ENCODE data around the gene TBX1. TPM values are rescaled to one million over a fixed set of nuclear protein-coding genes. Genes with fewer than 3 reads are reported as not detected.

Gene TBX1
- 1 to 10 TPM in 1 of 4 donors, under 1 TPM in 1, not detected in 2; 0.65 to 2.7 TPM for total RNA-seq

DNA sequence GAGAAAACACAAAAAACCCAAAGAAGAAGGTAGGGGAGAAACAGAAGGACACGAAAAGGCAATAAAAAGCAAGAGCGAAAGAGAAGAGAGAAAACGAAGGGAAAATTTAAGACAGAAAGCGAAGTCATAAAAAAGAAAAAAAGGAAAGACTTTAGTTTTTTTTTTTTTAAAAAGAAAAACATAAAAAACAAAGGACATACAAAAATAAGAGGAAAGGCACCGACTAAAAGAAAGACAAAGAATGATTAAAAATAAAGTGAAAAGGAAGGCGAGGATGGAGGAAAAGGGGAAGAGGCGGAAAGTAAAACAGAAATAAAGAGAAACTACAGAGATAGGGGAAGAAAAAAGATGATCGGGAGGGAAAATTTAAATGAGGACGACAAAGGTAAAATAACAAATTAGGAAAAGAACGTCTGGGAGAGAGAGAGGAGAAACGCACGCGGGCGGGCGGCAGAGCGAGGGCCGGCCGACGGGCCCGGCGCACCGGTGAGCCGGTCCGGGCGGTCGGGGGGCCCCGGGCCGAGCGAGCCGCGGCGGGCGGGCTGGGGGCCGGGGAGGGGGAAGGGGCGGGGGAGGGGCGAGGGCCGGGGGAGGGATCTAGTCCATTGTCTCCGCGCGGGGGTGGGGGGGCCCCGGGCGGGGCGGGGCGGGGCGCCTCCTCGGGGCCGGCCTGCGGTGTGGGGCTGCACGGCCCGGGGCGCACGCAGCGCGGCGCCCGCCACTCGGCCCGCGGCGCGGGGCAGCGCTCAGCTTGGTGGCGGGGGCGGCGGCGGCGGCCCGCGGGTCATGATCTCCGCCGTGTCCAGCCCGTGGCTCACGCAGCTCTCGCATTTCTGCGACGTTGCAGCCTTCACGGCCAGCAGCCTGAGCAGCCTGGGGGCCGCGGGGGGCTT is at the start of gene TBX1:
Gene TBX1, plus strand, starts transcription at position 721 of the 893 bp plus-strand sequence. Its CDS starts 66 bp downstream, at position 787.
- DNase-seq (ENCODE audit: low spot score) (no peak), ATAC-seq (ENCODE audit: low FRiP score) (no peak)
- TF ChIP-seq, protein P1, sequence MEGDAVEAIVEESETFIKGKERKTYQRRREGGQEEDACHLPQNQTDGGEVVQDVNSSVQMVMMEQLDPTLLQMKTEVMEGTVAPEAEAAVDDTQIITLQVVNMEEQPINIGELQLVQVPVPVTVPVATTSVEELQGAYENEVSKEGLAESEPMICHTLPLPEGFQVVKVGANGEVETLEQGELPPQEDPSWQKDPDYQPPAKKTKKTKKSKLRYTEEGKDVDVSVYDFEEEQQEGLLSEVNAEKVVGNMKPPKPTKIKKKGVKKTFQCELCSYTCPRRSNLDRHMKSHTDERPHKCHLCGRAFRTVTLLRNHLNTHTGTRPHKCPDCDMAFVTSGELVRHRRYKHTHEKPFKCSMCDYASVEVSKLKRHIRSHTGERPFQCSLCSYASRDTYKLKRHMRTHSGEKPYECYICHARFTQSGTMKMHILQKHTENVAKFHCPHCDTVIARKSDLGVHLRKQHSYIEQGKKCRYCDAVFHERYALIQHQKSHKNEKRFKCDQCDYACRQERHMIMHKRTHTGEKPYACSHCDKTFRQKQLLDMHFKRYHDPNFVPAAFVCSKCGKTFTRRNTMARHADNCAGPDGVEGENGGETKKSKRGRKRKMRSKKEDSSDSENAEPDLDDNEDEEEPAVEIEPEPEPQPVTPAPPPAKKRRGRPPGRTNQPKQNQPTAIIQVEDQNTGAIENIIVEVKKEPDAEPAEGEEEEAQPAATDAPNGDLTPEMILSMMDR (IDR thresholded peaks at IDR 0.05) = no peak

DNA sequence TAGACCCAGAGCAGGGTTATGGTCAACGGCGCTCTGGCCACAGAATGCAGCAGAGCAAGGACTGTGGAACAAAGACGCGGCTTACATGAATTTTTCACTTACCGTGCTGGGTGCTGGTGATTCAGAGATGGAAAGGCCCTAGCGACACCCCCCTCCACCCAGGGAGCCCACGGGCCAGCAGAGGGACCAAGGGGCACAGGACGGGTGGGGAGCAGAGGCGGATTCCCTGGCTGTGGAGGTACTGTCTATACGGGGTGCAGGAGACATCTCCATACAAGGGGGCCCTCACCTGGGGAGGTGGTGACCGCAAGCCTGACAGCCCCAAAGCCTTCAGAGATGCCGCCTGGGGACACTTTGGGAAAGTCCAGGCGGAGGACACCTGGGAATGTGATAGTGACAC is 47.3 kb upstream of the TBX1 start:
- ATAC-seq (ENCODE audit: low FRiP score) (no peak), DNase-seq (ENCODE audit: low spot score) (no peak)
- TF ChIP-seq, protein P1 (IDR thresholded peaks at IDR 0.05) = no peak

GRCh38 chr22:19713650-19714311 is 46.8 kb upstream of the TBX1 start:
- no peak for DNase-seq (ENCODE audit: low spot score)
- peak; percentile 19 for ATAC-seq (ENCODE audit: low FRiP score)
- TF ChIP-seq, protein P1 (IDR thresholded peaks at IDR 0.05) = no peak

DNA sequence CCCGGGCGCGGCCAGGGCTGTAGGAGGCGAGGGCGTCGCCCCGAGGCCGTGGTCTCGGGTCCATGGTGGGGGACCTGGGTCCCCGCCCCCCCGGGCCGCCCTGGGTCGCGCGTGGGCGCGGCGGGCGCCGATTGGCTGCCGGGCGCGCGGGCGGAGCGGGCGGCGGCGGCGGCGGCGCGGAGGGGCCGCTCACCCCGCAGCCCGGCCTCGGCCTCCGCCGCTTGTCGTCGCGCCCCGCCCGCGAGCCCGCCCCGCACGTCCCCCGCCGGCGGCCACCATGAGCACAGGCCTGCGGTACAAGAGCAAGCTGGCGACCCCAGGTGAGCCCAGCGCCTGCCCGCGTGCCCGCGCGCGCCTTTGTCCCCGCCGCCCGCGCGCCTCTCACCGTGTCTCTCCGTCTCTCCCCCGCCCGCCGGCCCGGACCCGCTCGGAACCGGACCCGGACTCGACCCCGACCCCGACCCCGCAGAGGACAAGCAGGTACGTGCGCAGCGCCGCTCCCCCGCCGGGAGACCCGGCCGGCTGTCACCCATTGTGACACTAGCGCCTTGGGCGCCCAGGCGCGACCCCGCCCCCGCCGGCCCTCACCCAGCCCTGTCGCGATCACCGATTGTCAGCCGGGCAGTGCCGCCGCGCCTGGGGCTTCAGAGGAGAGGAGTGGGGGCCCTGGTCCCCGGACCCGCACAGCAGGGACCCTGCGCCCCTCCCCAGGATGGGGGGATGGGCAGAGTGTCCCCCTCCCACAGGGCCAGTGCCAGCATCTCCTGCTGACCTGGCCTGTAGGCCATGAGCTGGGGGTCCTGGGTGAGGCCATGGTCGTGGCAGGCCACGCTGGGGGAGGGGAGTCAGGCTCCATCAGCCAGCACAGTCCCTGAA is 46.0 kb upstream of the TBX1 start, which contains the start of gene SEPTIN5:
Gene SEPTIN5, plus strand, starts transcription at position 192 of the 876 bp plus-strand sequence. Its CDS starts 86 bp downstream, at position 278.
- DNase-seq (ENCODE audit: low spot score) (no peak), ATAC-seq (ENCODE audit: low FRiP score) (no peak)
- TF ChIP-seq, protein P1 (IDR thresholded peaks at IDR 0.05) = no peak

DNA sequence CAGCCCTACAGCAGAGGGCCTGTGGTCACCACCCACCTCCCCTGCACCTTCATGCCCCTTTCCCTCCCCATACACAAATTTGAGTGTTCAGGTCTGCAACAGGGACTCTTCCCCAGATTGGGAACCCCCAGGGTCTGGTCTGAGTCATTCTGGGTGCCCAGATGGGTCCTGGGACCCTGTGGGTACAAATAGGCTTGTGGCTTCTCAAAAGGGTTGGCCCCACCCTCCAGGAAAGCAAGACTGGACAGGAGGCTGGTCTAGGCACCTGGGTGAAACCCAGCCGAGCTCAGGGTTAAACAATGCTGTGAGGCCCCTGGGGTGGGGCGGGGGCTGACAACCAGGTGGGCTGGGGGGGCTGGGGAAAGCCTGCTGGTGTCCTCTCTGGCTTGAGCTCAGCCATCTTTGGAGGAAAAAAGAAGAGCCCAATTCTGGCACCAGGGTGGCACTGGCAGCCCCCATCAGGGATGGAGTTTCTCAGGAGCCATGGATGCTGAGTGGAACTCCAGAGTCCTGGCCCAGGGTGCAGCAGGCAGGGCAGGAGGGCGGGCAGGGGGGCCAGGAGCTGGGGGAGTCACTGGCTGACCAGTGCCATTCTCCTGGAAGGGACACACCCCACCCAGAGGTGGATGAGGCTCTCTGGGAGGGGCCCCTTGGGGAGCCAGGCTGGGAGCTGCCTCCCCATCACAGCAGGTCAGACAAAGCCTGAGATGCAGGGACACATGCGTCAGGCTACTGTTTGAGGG is 45.2 kb upstream of the TBX1 start:
- TF ChIP-seq, protein P1 (IDR thresholded peaks at IDR 0.05) = no peak
- ATAC-seq (ENCODE audit: low FRiP score) (no peak), DNase-seq (ENCODE audit: low spot score) (no peak)

All from omental fat pad (tissue), 4 donors.